WERI-Rb-1 (cell line): Measurements from ENCODE around the gene FSTL5.

ENCODE experiments used
- DNase-seq: peaks from one replicate; pipeline ENCODE4 v3.0.0-alpha.2; 2020
- H3K27ac ChIP-seq: fragments of 250-450 bp; sonication (Bioruptor Pico); 2 replicates; pipeline ENCODE4 v1.5.1; 2020; ENCODE audit warnings: mild to moderate bottlenecking, moderate library complexity
- H3K27me3 ChIP-seq: fragments of 250-450 bp; sonication (Bioruptor Pico); 2 replicates; pipeline ENCODE4 v1.5.1; 2021; ENCODE audit warnings: mild to moderate bottlenecking, low read depth, moderate library complexity; ENCODE audit not compliant: insufficient read depth, severe bottlenecking
- H3K36me3 ChIP-seq: fragments of 250-450 bp; sonication (Bioruptor Pico); 2 replicates; pipeline ENCODE4 v1.5.1; 2020; ENCODE audit warnings: mild to moderate bottlenecking, moderate library complexity
- H3K4me3 ChIP-seq: 2 replicates; pipeline ENCODE4 v1.5.1; 2011; ENCODE audit warnings: low read depth, mild to moderate bottlenecking, control low read depth, low read length
- H3K9me3 ChIP-seq: fragments of 250-450 bp; sonication (Bioruptor Pico); 2 replicates; pipeline ENCODE4 v1.5.1; 2021; ENCODE audit warnings: mild to moderate bottlenecking, moderate library complexity; ENCODE audit not compliant: severe bottlenecking
- CTCF ChIP-seq: IDR thresholded peaks from 2 replicates; pipeline ENCODE4 v1.5.1; 2011; ENCODE audit warnings: low read depth, mild to moderate bottlenecking, control low read depth, inconsistent platforms, low read length

Gene FSTL5

GRCh38 chr4:161906836-161907589 lies 256.8 kb downstream of the FSTL5 start:
- no peaks in the 10 kb centered on the region for H3K36me3 ChIP-seq
- H3K27ac ChIP-seq, result no peak overlapping the region
- H3K4me3 ChIP-seq, result no peak overlapping the region
- no peak for TF ChIP-seq CTCF
- H3K27me3 ChIP-seq, result no peaks in the 10 kb centered on the region
- DNase-seq, result no peak
- no peaks in the 10 kb centered on the region for H3K9me3 ChIP-seq

- no peaks in the 10 kb centered on the region for H3K36me3 ChIP-seq
- no peak overlapping the region for H3K4me3 ChIP-seq
- no peak overlapping the region for H3K27ac ChIP-seq
- no peaks in the 10 kb centered on the region for H3K9me3 ChIP-seq
- DNase-seq, result no peak
- no peaks in the 10 kb centered on the region for H3K27me3 ChIP-seq
- no peak for TF ChIP-seq CTCF
Observed at GRCh38 chr4:161900110-161900509, 263.7 kb downstream of the FSTL5 start.

GRCh38 chr4:161894493-161895167 lies 269.2 kb downstream of the FSTL5 start:
- Histone ChIP-seq H3K36me3 (no peaks in the 10 kb centered on the region), H3K27me3 (no peaks in the 10 kb centered on the region), H3K9me3 (no peaks in the 10 kb centered on the region), H3K4me3 (no peak overlapping the region), H3K27ac (no peak overlapping the region)
- no peak for TF ChIP-seq CTCF
- DNase-seq, result no peak

- no peak overlapping the region for H3K4me3 ChIP-seq
- TF ChIP-seq CTCF, result no peak
- H3K9me3 ChIP-seq, result no peaks in the 10 kb centered on the region
- no peak overlapping the region for H3K27ac ChIP-seq
- DNase-seq, result no peak
- H3K27me3 ChIP-seq, result no peaks in the 10 kb centered on the region
- no peaks in the 10 kb centered on the region for H3K36me3 ChIP-seq
Observed at GRCh38 chr4:161894014-161894413, 269.8 kb downstream of the FSTL5 start.

GRCh38 chr4:161893566-161893965 lies 270.2 kb downstream of the FSTL5 start:
- no peak for DNase-seq
- Histone ChIP-seq H3K27ac (no peak overlapping the region), H3K9me3 (no peaks in the 10 kb centered on the region), H3K4me3 (no peak overlapping the region), H3K36me3 (no peaks in the 10 kb centered on the region), H3K27me3 (no peaks in the 10 kb centered on the region)
- no peak for TF ChIP-seq CTCF
